Measurements from ENCODE around the gene SOD2.
"Not testable (repeated sequence)": the region's sequence is repeated elsewhere in the genome, so short reads cannot be mapped to it uniquely, and the experiment has no call there.

SOD2 gene

GRCh38 chr6:159714404-159714803 lies 21.4 kb upstream of the SOD2 start:
- no peaks in the 10 kb centered on the region for H3K4me1 ChIP-seq (ENCODE audit: control insufficient read depth, low read depth, low read length)
- no peak overlapping the region for H3K27ac ChIP-seq (ENCODE audit: low read length)
- no peak overlapping the region for H3K9ac ChIP-seq (ENCODE audit: low read length)
- H3K36me3 ChIP-seq (ENCODE audit: control insufficient read depth, low read depth, low read length): no peaks in the 10 kb centered on the region
- H3K4me3 ChIP-seq (ENCODE audit: low read length): no peak overlapping the region
- H3K9me3 ChIP-seq (ENCODE audit: control insufficient read depth, low read depth, low read length): no peaks in the 10 kb centered on the region
- H3K27me3 ChIP-seq (ENCODE audit: control insufficient read depth, insufficient read depth, low read length): no peaks in the 10 kb centered on the region

GRCh38 chr6:159713984-159714383 lies 20.9 kb upstream of the SOD2 start:
- Histone ChIP-seq H3K27ac (ENCODE audit: low read length) (no peak overlapping the region), H3K36me3 (ENCODE audit: control insufficient read depth, low read depth, low read length) (no peaks in the 10 kb centered on the region), H3K4me1 (ENCODE audit: control insufficient read depth, low read depth, low read length) (no peaks in the 10 kb centered on the region), H3K27me3 (ENCODE audit: control insufficient read depth, insufficient read depth, low read length) (no peaks in the 10 kb centered on the region), H3K9me3 (ENCODE audit: control insufficient read depth, low read depth, low read length) (no peaks in the 10 kb centered on the region), H3K9ac (ENCODE audit: low read length) (no peak overlapping the region), H3K4me3 (ENCODE audit: low read length) (no peak overlapping the region)

- not testable (repeated sequence) for H3K27ac ChIP-seq (ENCODE audit: low read length); H3K4me3 ChIP-seq (ENCODE audit: low read length); H3K27me3 ChIP-seq (ENCODE audit: control insufficient read depth, insufficient read depth, low read length); H3K4me1 ChIP-seq (ENCODE audit: control insufficient read depth, low read depth, low read length); H3K9ac ChIP-seq (ENCODE audit: low read length); H3K36me3 ChIP-seq (ENCODE audit: control insufficient read depth, low read depth, low read length); H3K9me3 ChIP-seq (ENCODE audit: control insufficient read depth, low read depth, low read length)
These were observed 19.3 kb upstream of the SOD2 start for GRCh38 chr6:159712389-159712788.

GRCh38 chr6:159710603-159711002 lies 17.6 kb upstream of the SOD2 start:
- not testable (repeated sequence) for H3K27ac ChIP-seq (ENCODE audit: low read length); H3K36me3 ChIP-seq (ENCODE audit: control insufficient read depth, low read depth, low read length); H3K9me3 ChIP-seq (ENCODE audit: control insufficient read depth, low read depth, low read length)

GRCh38 chr6:159701413-159701999 lies 8.5 kb upstream of the SOD2 start:
- H3K4me1 ChIP-seq (ENCODE audit: control insufficient read depth, low read depth, low read length): no peaks in the 10 kb centered on the region
- peaks cover 2% of the 10 kb centered on the region for H3K9me3 ChIP-seq (ENCODE audit: control insufficient read depth, low read depth, low read length)
- H3K9ac ChIP-seq (ENCODE audit: low read length): no peak overlapping the region
- H3K27ac ChIP-seq (ENCODE audit: low read length): no peak overlapping the region
- H3K27me3 ChIP-seq (ENCODE audit: control insufficient read depth, insufficient read depth, low read length): no peaks in the 10 kb centered on the region
- H3K36me3 ChIP-seq (ENCODE audit: control insufficient read depth, low read depth, low read length): no peaks in the 10 kb centered on the region
- no peak overlapping the region for H3K4me3 ChIP-seq (ENCODE audit: low read length)

More at GRCh38 chr6:159710603-159711002, 17.6 kb upstream of the SOD2 start:
- not testable (repeated sequence) for H3K9ac ChIP-seq (ENCODE audit: low read length); H3K4me3 ChIP-seq (ENCODE audit: low read length); H3K27me3 ChIP-seq (ENCODE audit: control insufficient read depth, insufficient read depth, low read length); H3K4me1 ChIP-seq (ENCODE audit: control insufficient read depth, low read depth, low read length)

- no peak overlapping the region for H3K4me3 ChIP-seq (ENCODE audit: low read length)
- no peaks in the 10 kb centered on the region for H3K27me3 ChIP-seq (ENCODE audit: control insufficient read depth, insufficient read depth, low read length)
- H3K27ac ChIP-seq (ENCODE audit: low read length): no peak overlapping the region
These were observed 7.9 kb upstream of the SOD2 start for GRCh38 chr6:159700970-159701369.

GRCh38 chr6:159695984-159696383 lies 2.9 kb upstream of the SOD2 start:
- Histone ChIP-seq H3K4me3 (ENCODE audit: low read length) (no peak overlapping the region), H3K27me3 (ENCODE audit: control insufficient read depth, insufficient read depth, low read length) (no peaks in the 10 kb centered on the region), H3K9me3 (ENCODE audit: control insufficient read depth, low read depth, low read length) (no peaks in the 10 kb centered on the region), H3K27ac (ENCODE audit: low read length) (no peak overlapping the region), H3K4me1 (ENCODE audit: control insufficient read depth, low read depth, low read length) (peaks cover 20% of the 10 kb centered on the region), H3K9ac (ENCODE audit: low read length) (no peak overlapping the region), H3K36me3 (ENCODE audit: control insufficient read depth, low read depth, low read length) (no peaks in the 10 kb centered on the region)

More at GRCh38 chr6:159700970-159701369, 7.9 kb upstream of the SOD2 start:
- H3K36me3 ChIP-seq (ENCODE audit: control insufficient read depth, low read depth, low read length): no peaks in the 10 kb centered on the region
- no peak overlapping the region for H3K9ac ChIP-seq (ENCODE audit: low read length)
- H3K9me3 ChIP-seq (ENCODE audit: control insufficient read depth, low read depth, low read length): peaks cover 2% of the 10 kb centered on the region
- no peaks in the 10 kb centered on the region for H3K4me1 ChIP-seq (ENCODE audit: control insufficient read depth, low read depth, low read length)

- Histone ChIP-seq H3K27me3 (ENCODE audit: control insufficient read depth, insufficient read depth, low read length) (no peaks in the 10 kb centered on the region), H3K9ac (ENCODE audit: low read length) (peak overlapping the region; percentile 72), H3K4me1 (ENCODE audit: control insufficient read depth, low read depth, low read length) (peaks cover 21% of the 10 kb centered on the region), H3K36me3 (ENCODE audit: control insufficient read depth, low read depth, low read length) (peaks cover 2% of the 10 kb centered on the region), H3K4me3 (ENCODE audit: low read length) (peak overlapping the region; percentile 73), H3K27ac (ENCODE audit: low read length) (no peak overlapping the region), H3K9me3 (ENCODE audit: control insufficient read depth, low read depth, low read length) (no peaks in the 10 kb centered on the region)
These were observed 979 bp upstream of the SOD2 start for GRCh38 chr6:159693894-159694545.

- Histone ChIP-seq H3K36me3 (ENCODE audit: control insufficient read depth, low read depth, low read length) (peaks cover 5% of the 10 kb centered on the region), H3K27me3 (ENCODE audit: control insufficient read depth, insufficient read depth, low read length) (no peaks in the 10 kb centered on the region), H3K9ac (ENCODE audit: low read length) (peak overlapping the region; percentile 72), H3K4me1 (ENCODE audit: control insufficient read depth, low read depth, low read length) (peaks cover 21% of the 10 kb centered on the region), H3K27ac (ENCODE audit: low read length) (no peak overlapping the region), H3K9me3 (ENCODE audit: control insufficient read depth, low read depth, low read length) (no peaks in the 10 kb centered on the region), H3K4me3 (ENCODE audit: low read length) (peak overlapping the region; percentile 93)
These were observed 526 bp downstream of the SOD2 start for GRCh38 chr6:159692303-159693127.

- H3K4me1 ChIP-seq (ENCODE audit: control insufficient read depth, low read depth, low read length): peaks cover 21% of the 10 kb centered on the region
- H3K27me3 ChIP-seq (ENCODE audit: control insufficient read depth, insufficient read depth, low read length): no peaks in the 10 kb centered on the region
- no peaks in the 10 kb centered on the region for H3K9me3 ChIP-seq (ENCODE audit: control insufficient read depth, low read depth, low read length)
- no peak overlapping the region for H3K27ac ChIP-seq (ENCODE audit: low read length)
- no peak overlapping the region for H3K9ac ChIP-seq (ENCODE audit: low read length)
- H3K36me3 ChIP-seq (ENCODE audit: control insufficient read depth, low read depth, low read length): peaks cover 11% of the 10 kb centered on the region
- peak overlapping the region; percentile 93 for H3K4me3 ChIP-seq (ENCODE audit: low read length)
These were observed 1.1 kb downstream of the SOD2 start for GRCh38 chr6:159691963-159692287.

- no peak overlapping the region for H3K27ac ChIP-seq (ENCODE audit: low read length)
- no peaks in the 10 kb centered on the region for H3K27me3 ChIP-seq (ENCODE audit: control insufficient read depth, insufficient read depth, low read length)
- H3K9ac ChIP-seq (ENCODE audit: low read length): no peak overlapping the region
- H3K4me1 ChIP-seq (ENCODE audit: control insufficient read depth, low read depth, low read length): peaks cover 21% of the 10 kb centered on the region
- H3K4me3 ChIP-seq (ENCODE audit: low read length): peak overlapping the region; percentile 93
- H3K36me3 ChIP-seq (ENCODE audit: control insufficient read depth, low read depth, low read length): peaks cover 14% of the 10 kb centered on the region
- no peaks in the 10 kb centered on the region for H3K9me3 ChIP-seq (ENCODE audit: control insufficient read depth, low read depth, low read length)
These were observed 1.7 kb downstream of the SOD2 start for GRCh38 chr6:159691133-159691962.

All from iPS-18a (cell line).